SJCRH30 (cell line): ENCODE measurements around the gene MALL. TPM values are rescaled to one million over a fixed set of nuclear protein-coding genes. Genes with fewer than 3 reads are reported as not detected.
"Not testable (repeated sequence)": the region's sequence is repeated elsewhere in the genome, so short reads cannot be mapped to it uniquely, and the experiment has no call there.

Source experiments
- DNase-seq, 2 experiments: peaks; one replicate each; pipeline ENCODE4 v3.0.0-alpha.2; 2015 to 2020
- H3K27ac ChIP-seq: fragments of 250-450 bp; sonication (Bioruptor Pico); 2 replicates; pipeline ENCODE4 v1.5.1; 2020; ENCODE audit warnings: mild to moderate bottlenecking, moderate library complexity
- H3K27me3 ChIP-seq: fragments of 250-450 bp; sonication (Bioruptor Pico); 2 replicates; pipeline ENCODE4 v1.5.1; 2020; ENCODE audit warnings: mild to moderate bottlenecking, moderate library complexity
- H3K36me3 ChIP-seq: fragments of 250-450 bp; sonication (Bioruptor Pico); 2 replicates; pipeline ENCODE4 v1.5.1; 2020; ENCODE audit warnings: mild to moderate bottlenecking, moderate library complexity
- H3K4me1 ChIP-seq: fragments of 250-450 bp; sonication (Bioruptor Pico); 2 replicates; pipeline ENCODE4 v1.5.1; 2020; ENCODE audit warnings: mild to moderate bottlenecking, moderate library complexity
- H3K4me3 ChIP-seq: fragments of 250-450 bp; sonication (Bioruptor Pico); 2 replicates; pipeline ENCODE4 v1.5.1; 2020; ENCODE audit warnings: mild to moderate bottlenecking, moderate library complexity
- H3K9me3 ChIP-seq: fragments of 250-450 bp; sonication (Bioruptor Pico); replicated peaks from 2 replicates; pipeline ENCODE4 v1.5.1; 2020; ENCODE audit warnings: mild to moderate bottlenecking, moderate library complexity
- total RNA-seq: library from RNA; depleted of rRNA; stranded (reverse); fragments of >200 nt; shearing (Covaris generic); gene quantifications from 2 replicates; pipeline ENCODE4 v1.2.3, GENCODE V29; 2014

MALL gene
- total RNA-seq, 1 experiment from 2014 or later = 0.12 TPM

GRCh38 chr2:110105608-110106467, 9.8 kb downstream of the MALL start:
- Histone ChIP-seq H3K4me1 (peaks cover 8% of the 10 kb centered on the region; the same call in 1 of the 2 replicates), H3K27ac (no peak overlapping the region), H3K36me3 (no peaks in the 10 kb centered on the region), H3K27me3 (no peaks in the 10 kb centered on the region), H3K4me3 (no peak overlapping the region), H3K9me3 (no peaks in the 10 kb centered on the region)
- peak in 1 of 2 experiments; percentile 8 for DNase-seq

DNA sequence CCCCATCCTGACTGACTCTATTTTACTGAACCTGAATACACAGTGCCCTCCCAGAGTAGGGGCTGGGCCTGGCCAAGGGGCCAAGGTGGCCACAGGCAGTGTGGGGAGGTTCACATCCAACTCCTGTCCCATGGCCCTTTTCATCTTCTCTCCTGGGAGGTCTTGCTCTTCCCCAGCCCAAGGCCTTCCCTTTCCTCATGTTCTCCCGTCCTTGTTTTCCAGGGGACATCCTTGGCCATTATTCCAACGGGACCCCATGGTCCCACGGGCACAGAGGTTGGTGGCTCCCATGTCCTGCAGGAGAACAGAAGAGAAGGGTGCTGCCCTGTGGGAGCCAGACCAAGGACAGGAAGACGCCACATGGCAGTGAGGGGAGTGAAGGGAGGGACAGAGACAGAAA, 10.4 kb downstream of the MALL start:
- no peaks in the 10 kb centered on the region for H3K9me3 ChIP-seq
- H3K4me1 ChIP-seq = peaks cover 8% of the 10 kb centered on the region; the same call in 1 of the 2 replicates
- DNase-seq = no peak
- no peaks in the 10 kb centered on the region for H3K27me3 ChIP-seq
- H3K36me3 ChIP-seq = no peaks in the 10 kb centered on the region
- no peak overlapping the region for H3K27ac ChIP-seq
- no peak overlapping the region for H3K4me3 ChIP-seq

GRCh38 chr2:110104025-110104771, 11.4 kb downstream of the MALL start:
- peaks cover 8% of the 10 kb centered on the region; the same call in 1 of the 2 replicates for H3K4me1 ChIP-seq
- no peaks in the 10 kb centered on the region for H3K27me3 ChIP-seq
- H3K9me3 ChIP-seq = no peaks in the 10 kb centered on the region
- H3K36me3 ChIP-seq = no peaks in the 10 kb centered on the region
- no peak for DNase-seq
- H3K4me3 ChIP-seq = no peak overlapping the region
- no peak overlapping the region for H3K27ac ChIP-seq

DNA sequence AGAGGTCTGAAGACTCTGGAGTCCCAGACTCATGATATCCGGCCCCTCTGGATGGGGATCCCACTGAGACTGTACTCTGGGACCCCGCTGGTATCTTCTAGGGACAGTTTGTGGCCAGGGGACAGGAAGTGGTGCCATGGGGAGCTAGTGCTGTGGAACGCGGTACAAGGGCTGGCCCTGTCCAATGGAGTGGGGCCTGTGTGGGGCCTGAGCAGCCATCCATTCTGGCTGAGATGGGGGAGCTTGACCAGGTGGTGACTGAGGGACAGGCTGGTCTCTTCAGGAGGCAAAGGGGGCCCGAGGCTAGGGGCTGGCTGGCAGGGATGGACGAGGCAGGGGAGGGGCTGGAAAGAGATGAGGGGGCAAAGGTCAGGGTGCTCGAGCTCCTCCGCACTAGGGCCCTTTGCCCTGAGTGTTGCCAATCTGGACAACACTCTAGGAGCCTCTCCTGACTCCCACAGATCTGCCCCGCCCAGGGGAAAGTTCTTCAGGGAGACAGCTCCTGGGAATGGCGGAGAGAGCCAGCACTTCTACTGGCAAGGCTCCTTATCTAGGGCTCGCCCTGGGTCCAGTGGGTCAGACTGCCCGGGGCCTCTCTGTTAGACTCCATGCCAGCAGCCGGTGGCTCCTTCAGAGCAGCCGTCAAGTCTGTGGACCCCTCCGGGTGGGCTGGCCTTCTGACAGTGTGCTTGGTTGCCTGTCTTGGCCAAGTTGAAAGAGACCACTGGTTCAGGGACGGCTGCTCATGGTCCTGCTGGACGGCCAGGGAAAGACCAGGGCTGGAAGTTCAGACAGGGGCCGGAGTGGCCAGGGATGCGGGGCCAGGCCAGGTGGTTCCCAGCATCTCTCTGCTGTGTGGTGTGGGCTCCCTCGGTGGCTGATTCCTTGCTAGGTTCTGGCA, 12.3 kb downstream of the MALL start:
- Histone ChIP-seq H3K9me3 (no peaks in the 10 kb centered on the region), H3K27ac (no peak overlapping the region), H3K4me3 (no peak overlapping the region), H3K4me1 (peaks cover 8% of the 10 kb centered on the region; the same call in 1 of the 2 replicates), H3K36me3 (no peaks in the 10 kb centered on the region), H3K27me3 (no peaks in the 10 kb centered on the region)
- no peak for DNase-seq

GRCh38 chr2:110101901-110102803, 13.5 kb downstream of the MALL start:
- H3K27ac ChIP-seq = peak overlapping the region; percentile 49
- H3K4me3 ChIP-seq = no peak overlapping the region
- peaks cover 8% of the 10 kb centered on the region; the same call in 1 of the 2 replicates for H3K4me1 ChIP-seq
- DNase-seq = peak in 1 of 2 experiments; percentile 9
- no peaks in the 10 kb centered on the region for H3K27me3 ChIP-seq
- no peaks in the 10 kb centered on the region for H3K36me3 ChIP-seq
- no peaks in the 10 kb centered on the region for H3K9me3 ChIP-seq

- Histone ChIP-seq H3K9me3 (no peaks in the 10 kb centered on the region), H3K27ac (peak overlapping the region; percentile 49), H3K4me3 (no peak overlapping the region), H3K27me3 (no peaks in the 10 kb centered on the region), H3K4me1 (peaks cover 8% of the 10 kb centered on the region; the same call in 1 of the 2 replicates), H3K36me3 (no peaks in the 10 kb centered on the region)
- peak; percentile 95 for DNase-seq
These were observed 14.3 kb downstream of the MALL start for GRCh38 chr2:110101280-110101844.

- not testable (repeated sequence) for H3K4me1 ChIP-seq, H3K9me3 ChIP-seq, H3K36me3 ChIP-seq, DNase-seq, H3K4me3 ChIP-seq, H3K27me3 ChIP-seq
- H3K27ac ChIP-seq = peak overlapping the region; percentile 49
These were observed 14.7 kb downstream of the MALL start for GRCh38 chr2:110100880-110101279.

DNA sequence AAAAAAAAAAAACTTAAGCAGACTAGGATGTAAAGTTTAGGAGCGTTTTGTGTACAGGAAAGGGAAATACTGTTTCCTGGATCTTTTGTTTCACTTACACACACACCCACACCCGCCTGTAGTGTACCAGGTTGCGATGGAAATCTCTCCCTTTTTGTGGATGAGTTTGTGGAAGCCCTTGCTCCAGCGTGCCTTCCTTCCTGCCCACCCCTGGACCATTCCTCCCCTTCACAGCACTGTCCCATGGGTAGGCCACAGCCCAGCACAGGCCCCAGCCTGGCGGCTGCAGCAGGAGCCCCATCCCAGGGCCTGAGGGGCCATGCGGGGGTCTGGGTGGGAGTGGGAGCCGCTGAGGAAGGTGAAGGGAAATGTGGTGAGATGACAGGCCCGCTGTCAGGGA, 15.1 kb downstream of the MALL start:
- H3K9me3 ChIP-seq = no peaks in the 10 kb centered on the region
- H3K36me3 ChIP-seq = no peaks in the 10 kb centered on the region
- no peak for DNase-seq
- H3K27me3 ChIP-seq = no peaks in the 10 kb centered on the region
- H3K27ac ChIP-seq = peak overlapping the region; percentile 49
- H3K4me3 ChIP-seq = no peak overlapping the region
- peaks cover 8% of the 10 kb centered on the region; the same call in 1 of the 2 replicates for H3K4me1 ChIP-seq

DNA sequence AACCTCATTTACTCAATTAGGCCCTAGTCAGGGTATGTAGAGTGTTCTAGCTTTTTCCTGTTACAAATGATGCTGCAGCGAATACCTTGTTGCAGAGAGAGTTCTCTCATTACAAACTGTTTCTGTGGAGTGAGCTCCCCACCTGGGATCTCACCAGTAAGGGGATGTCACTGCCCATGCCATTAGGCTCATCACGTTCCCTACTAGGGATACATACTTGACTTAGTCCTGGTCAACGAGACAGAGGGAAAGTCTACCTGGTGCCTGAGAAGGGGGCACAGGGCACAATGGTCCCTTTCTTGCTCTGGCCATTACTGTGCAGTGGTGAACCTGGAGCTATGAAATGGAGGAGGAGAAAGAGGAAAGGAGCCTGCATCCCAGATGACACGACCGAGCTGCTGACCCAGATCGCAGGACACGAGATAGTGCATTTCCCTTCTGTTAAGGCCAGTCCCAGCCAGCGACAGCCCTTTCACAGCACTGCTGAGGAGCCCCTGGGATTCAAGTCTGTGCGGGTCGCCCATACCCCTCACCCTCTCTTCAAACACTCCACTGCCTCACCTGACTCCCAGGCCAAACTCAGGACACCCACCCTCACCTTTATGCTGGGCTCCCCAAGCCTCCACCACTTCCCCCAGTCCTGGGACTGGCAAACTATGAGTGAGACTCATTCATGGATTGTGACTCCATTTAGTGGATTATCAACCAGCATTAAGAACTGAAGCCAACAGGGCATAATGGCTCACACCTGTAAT, 16.0 kb downstream of the MALL start:
- no peak for DNase-seq
- peaks cover 8% of the 10 kb centered on the region; the same call in 1 of the 2 replicates for H3K4me1 ChIP-seq
- no peaks in the 10 kb centered on the region for H3K27me3 ChIP-seq
- H3K36me3 ChIP-seq = no peaks in the 10 kb centered on the region
- H3K27ac ChIP-seq = no peak overlapping the region
- H3K4me3 ChIP-seq = no peak overlapping the region
- no peaks in the 10 kb centered on the region for H3K9me3 ChIP-seq

DNA sequence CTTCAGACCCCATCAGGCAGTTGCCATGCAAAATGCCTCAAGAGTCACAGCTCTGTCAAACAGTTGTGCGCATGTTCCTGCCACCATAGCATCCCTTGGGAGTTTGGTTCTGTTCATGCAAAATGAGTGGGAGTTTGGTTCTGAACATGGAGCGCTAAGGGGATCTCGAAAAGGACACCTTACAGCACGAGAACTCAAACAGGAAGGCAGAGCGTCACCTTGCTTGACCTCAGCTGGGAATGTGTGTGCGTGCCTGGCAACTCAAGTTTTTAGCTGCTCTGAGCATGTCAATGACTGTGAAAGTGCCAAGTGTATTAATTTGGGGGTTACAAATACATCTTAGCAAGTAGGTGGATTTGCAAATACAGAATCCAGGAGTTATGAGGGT, 16.6 kb downstream of the MALL start:
- no peaks in the 10 kb centered on the region for H3K27me3 ChIP-seq
- no peaks in the 10 kb centered on the region for H3K36me3 ChIP-seq
- no peak overlapping the region for H3K4me3 ChIP-seq
- H3K9me3 ChIP-seq = no peaks in the 10 kb centered on the region
- no peak for DNase-seq
- H3K27ac ChIP-seq = no peak overlapping the region
- peaks cover 8% of the 10 kb centered on the region; the same call in 1 of the 2 replicates for H3K4me1 ChIP-seq

- Histone ChIP-seq H3K27me3 (no peaks in the 10 kb centered on the region), H3K4me1 (peaks cover 8% of the 10 kb centered on the region; the same call in 1 of the 2 replicates), H3K9me3 (no peaks in the 10 kb centered on the region), H3K36me3 (no peaks in the 10 kb centered on the region), H3K27ac (no peak overlapping the region), H3K4me3 (no peak overlapping the region)
- DNase-seq = no peak
These were observed 18.0 kb downstream of the MALL start for GRCh38 chr2:110097506-110098220.

- DNase-seq = no peak
- Histone ChIP-seq H3K27me3 (no peaks in the 10 kb centered on the region), H3K9me3 (no peaks in the 10 kb centered on the region), H3K27ac (no peak overlapping the region), H3K4me3 (no peak overlapping the region), H3K4me1 (0 out of 2 replicates have a peak, but pooled peaks cover 3% of the 10 kb centered on the region), H3K36me3 (no peaks in the 10 kb centered on the region)
These were observed 19.5 kb downstream of the MALL start for GRCh38 chr2:110095994-110096633.
